Skin of body (tissue), 2 donors: ENCODE data around the gene AHNAK2. TPM values are rescaled to one million over a fixed set of nuclear protein-coding genes. Genes with fewer than 3 reads are reported as not detected.
A peak's percentile ranks its signal among the peaks of the same experiment; 100 is the strongest.
"Not testable (repeated sequence)": the region's sequence is repeated elsewhere in the genome, so short reads cannot be mapped to it uniquely, and the experiment has no call there.

Source experiments
- DNase-seq: peaks from one replicate; lab custom pipeline; 2025; lab: John Stamatoyannopoulos, UW
- total RNA-seq: library from RNA; depleted of rRNA; stranded (reverse); fragments of >200 nt; gene quantifications from one replicate; pipeline ENCODE4 v1.2.3, GENCODE V29; 2014

The AHNAK2 gene
- total RNA-seq = 52.0 TPM

GRCh38 chr14:104977681-104978653, at the start of gene AHNAK2:
Gene AHNAK2 (minus strand): TSS chr14:104978374. CDS start chr14:104978237, 137 bp downstream.
- peak; percentile 36 for DNase-seq

GRCh38 chr14:105027718-105028117, 49.5 kb upstream of the AHNAK2 start:
- DNase-seq = not testable (repeated sequence)

GRCh38 chr14:105026802-105027563, 48.8 kb upstream of the AHNAK2 start:
- no peak for DNase-seq

- DNase-seq = no peak
Measured at GRCh38 chr14:105026033-105026785, 48.0 kb upstream of the AHNAK2 start.

- DNase-seq = no peak
Measured at GRCh38 chr14:105025429-105025828, 47.3 kb upstream of the AHNAK2 start.

- no peak for DNase-seq
Measured at GRCh38 chr14:105023791-105024480, 45.8 kb upstream of the AHNAK2 start.

- DNase-seq = no peak
Measured at GRCh38 chr14:105023144-105023543, 45.0 kb upstream of the AHNAK2 start.

- DNase-seq = no peak
Measured at GRCh38 chr14:105022276-105022670, 44.1 kb upstream of the AHNAK2 start.

GRCh38 chr14:105021656-105022275, 43.6 kb upstream of the AHNAK2 start:
- DNase-seq = peak; percentile 73

- DNase-seq = peak; percentile 95
Measured at GRCh38 chr14:105020815-105021655, 42.9 kb upstream of the AHNAK2 start, which contains the start of gene CDCA4. Gene CDCA4 (minus strand): TSS chr14:105021083. CDS start chr14:105011929, 9,154 bp downstream.

GRCh38 chr14:105019861-105020814, 42.0 kb upstream of the AHNAK2 start:
- DNase-seq = no peak

- DNase-seq = no peak
Measured at GRCh38 chr14:105018414-105018813, 40.2 kb upstream of the AHNAK2 start.

GRCh38 chr14:105015905-105016304, 37.7 kb upstream of the AHNAK2 start:
- no peak for DNase-seq

GRCh38 chr14:105015242-105015641, 37.1 kb upstream of the AHNAK2 start:
- DNase-seq = no peak

- DNase-seq = no peak
Measured at GRCh38 chr14:105014631-105015030, 36.5 kb upstream of the AHNAK2 start.

GRCh38 chr14:105014032-105014431, 35.9 kb upstream of the AHNAK2 start:
- DNase-seq = no peak

- DNase-seq = no peak
Measured at GRCh38 chr14:105013150-105013785, 35.1 kb upstream of the AHNAK2 start.
